ENCODE measurements around the gene DBT. TPM values are rescaled to one million over a fixed set of nuclear protein-coding genes. Genes with fewer than 3 reads are reported as not detected.

Gene DBT
- total and polyA plus RNA-seq, 11 donors, result 6.8 to 45.3 (median 28.7) TPM

DNA sequence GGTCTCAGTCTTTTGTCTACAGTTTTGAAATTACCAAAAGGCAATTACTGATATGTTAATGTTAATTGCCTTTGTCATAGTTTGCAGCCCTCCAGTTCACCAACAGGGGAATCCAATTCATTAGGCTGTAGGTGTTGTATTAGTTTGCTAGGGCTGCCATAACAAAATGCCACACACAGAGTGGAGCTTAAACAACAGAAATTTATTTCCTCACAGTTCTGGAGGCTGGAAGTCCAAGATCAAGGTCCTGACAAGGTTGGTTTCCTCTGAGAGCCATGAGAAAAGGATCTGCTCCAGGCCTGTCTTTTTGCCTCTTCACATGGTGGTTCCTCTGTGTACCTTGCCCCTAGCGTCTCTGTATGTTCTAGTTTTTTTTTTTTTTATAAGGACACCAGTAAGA lies 17.6 kb upstream of the DBT start:
- Histone ChIP-seq H3K9me3 (peaks cover 0 to 4% (median 0%) of the 10 kb centered on the region in 12 donors), H3K36me3 (peaks cover 3 to 51% (median 46%) of the 10 kb centered on the region in 9 donors), H3K4me3 (peak overlapping the region in 11 of 12 donors; percentile 62 to 99 (median 86)), H3K27ac (no peak overlapping the region), H3K27me3 (no peaks in the 10 kb centered on the region), H3K4me1 (peaks cover 0 to 44% (median 23%) of the 10 kb centered on the region in 12 donors)
- TF ChIP-seq, protein P1, sequence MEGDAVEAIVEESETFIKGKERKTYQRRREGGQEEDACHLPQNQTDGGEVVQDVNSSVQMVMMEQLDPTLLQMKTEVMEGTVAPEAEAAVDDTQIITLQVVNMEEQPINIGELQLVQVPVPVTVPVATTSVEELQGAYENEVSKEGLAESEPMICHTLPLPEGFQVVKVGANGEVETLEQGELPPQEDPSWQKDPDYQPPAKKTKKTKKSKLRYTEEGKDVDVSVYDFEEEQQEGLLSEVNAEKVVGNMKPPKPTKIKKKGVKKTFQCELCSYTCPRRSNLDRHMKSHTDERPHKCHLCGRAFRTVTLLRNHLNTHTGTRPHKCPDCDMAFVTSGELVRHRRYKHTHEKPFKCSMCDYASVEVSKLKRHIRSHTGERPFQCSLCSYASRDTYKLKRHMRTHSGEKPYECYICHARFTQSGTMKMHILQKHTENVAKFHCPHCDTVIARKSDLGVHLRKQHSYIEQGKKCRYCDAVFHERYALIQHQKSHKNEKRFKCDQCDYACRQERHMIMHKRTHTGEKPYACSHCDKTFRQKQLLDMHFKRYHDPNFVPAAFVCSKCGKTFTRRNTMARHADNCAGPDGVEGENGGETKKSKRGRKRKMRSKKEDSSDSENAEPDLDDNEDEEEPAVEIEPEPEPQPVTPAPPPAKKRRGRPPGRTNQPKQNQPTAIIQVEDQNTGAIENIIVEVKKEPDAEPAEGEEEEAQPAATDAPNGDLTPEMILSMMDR (IDR thresholded peaks at IDR 0.05), result no peak
- TF ChIP-seq POLR2A (IDR thresholded peaks at IDR 0.05), result no peak
- DNase-seq, result no peak
- 75 to 93% (median 86%) methylated on average over 1 of the region's 1 CpG for WGBS, 4 donors
- ATAC-seq, result no peak
- intact Hi-C loops (cut with DNase I), result loop anchor here in 7 of 10 donors (5.0 to 10.0 kb wide), 7 partner anchors 85 to 460 kb away; partner anchors contain the start of genes CDC14A (in 6 of the 7), SASS6 (in 1 of the 7) and TRMT13 (in 1 of the 7)

DNA sequence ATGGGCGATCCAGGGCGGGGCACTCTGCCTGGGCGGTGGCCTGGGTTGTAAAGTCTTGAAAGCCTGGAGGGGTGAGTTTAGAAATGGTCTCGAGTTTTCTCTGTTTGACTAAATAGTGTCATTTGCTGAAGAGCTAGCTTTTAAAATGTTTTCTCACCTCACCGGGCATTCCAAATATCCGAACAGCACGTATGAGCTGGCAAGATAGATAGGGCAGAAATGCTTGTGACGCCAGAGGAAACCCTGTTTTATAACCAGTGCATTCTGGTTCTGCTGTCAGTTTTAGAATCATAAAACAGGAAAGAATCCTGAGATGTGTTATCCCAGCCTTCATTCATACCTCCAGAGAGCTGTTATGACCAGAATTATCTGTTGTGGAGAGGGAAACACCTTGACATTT lies 17.1 kb upstream of the DBT start:
- no peak for DNase-seq
- intact Hi-C loops (cut with DNase I), result loop anchor here in 8 of 10 donors (1.0 to 10.0 kb wide), 8 partner anchors 86 to 459 kb away; partner anchors contain the start of genes CDC14A (in 6 of the 8), TRMT13 (in 2 of the 8) and SASS6 (in 1 of the 8)
- H3K4me3 ChIP-seq, result peak overlapping the region; percentile 62 to 99 (median 82)
- no peaks in the 10 kb centered on the region for H3K27me3 ChIP-seq
- WGBS, 4 donors, result 0 to 1% (median 0%) methylated on average over 8 of the region's 8 CpGs
- peaks cover 2 to 46% (median 41%) of the 10 kb centered on the region in 9 donors for H3K36me3 ChIP-seq
- peaks cover 0 to 4% (median 0%) of the 10 kb centered on the region in 12 donors for H3K9me3 ChIP-seq
- ATAC-seq, result peak in 3 of 4 donors; percentile 18 to 48 (median 19)
- peaks cover 0 to 41% (median 23%) of the 10 kb centered on the region in 12 donors for H3K4me1 ChIP-seq
- H3K27ac ChIP-seq, result peak overlapping the region; percentile 39 to 92 (median 82)
- TF ChIP-seq POLR2A (IDR thresholded peaks at IDR 0.05), result no peak
- TF ChIP-seq, protein P1 (IDR thresholded peaks at IDR 0.05), result no peak

DNA sequence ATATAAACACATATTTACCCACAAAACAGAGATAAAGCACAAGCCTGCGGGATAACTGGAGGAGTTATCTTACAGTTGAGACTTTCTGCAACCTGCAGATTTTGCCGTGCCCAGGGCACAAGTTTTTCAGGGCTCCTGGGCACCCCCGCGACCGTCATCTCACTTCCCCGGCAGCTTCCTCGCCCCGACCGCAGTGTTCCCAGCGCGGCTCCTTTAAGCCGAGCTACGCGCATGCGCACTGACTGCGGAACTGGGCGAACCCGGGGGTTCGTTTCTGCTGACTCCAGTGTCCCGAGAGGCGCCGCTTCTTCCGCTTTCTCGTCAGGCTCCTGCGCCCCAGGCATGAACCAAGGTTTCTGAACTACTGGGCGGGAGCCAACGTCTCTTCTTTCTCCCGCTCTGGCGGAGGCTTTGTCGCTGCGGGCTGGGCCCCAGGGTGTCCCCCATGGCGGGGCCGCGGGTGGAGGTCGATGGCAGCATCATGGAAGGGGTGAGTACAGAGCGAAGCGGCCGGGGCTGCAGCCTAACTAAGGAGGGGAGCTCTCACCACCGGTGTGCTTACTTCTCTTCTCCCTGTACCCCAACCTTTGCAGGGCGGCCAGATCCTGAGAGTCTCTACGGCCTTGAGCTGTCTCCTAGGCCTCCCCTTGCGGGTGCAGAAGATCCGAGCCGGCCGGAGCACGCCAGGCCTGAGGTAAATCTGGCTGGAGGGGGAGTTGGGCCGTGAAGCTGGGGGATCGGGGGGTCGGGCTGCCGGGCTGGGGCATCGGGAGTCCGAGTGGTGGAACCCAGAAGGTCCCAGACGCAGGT lies 16.5 kb upstream of the DBT start, which contains the start of gene RTCA:
TSS of gene RTCA (plus strand) at position 286 of the 810 bp plus-strand sequence. CDS start at position 446, 160 bp downstream.
- WGBS, 4 donors, result 0 to 1% (median 0%) methylated on average over 24 to 53 of the region's 53 CpGs
- Histone ChIP-seq H3K4me1 (peaks cover 0 to 35% (median 23%) of the 10 kb centered on the region in 12 donors), H3K27ac (peak within 1 kb of the TSS; percentile 39 to 92 (median 82)), H3K36me3 (peaks cover 0 to 40% (median 34%) of the 10 kb centered on the region in 9 donors), H3K4me3 (peak within 1 kb of the TSS; percentile 62 to 99 (median 82)), H3K9me3 (peaks cover 0 to 4% (median 0%) of the 10 kb centered on the region in 12 donors), H3K27me3 (no peaks in the 10 kb centered on the region)
- TF ChIP-seq, protein P1 (IDR thresholded peaks at IDR 0.05), result peak in 1 of 12 donors; percentile 27
- TF ChIP-seq POLR2A (IDR thresholded peaks at IDR 0.05), result peak; percentile 14 to 93
- peak; percentile 96 to 99 (median 98) for DNase-seq
- intact Hi-C loops (cut with DNase I), result loop anchor here in 8 of 10 donors (1.0 to 10.0 kb wide), 8 partner anchors 86 to 459 kb away; partner anchors contain the start of genes CDC14A (in 6 of the 8), TRMT13 (in 2 of the 8) and SASS6 (in 1 of the 8)
- peak; percentile 98 to 100 (median 99) for ATAC-seq

Measured in heart left ventricle (tissue), 16 donors.